HG03280 (cell line): ENCODE results near the gene PPP1R16B.

Experiments used
- ATAC-seq: cut with Tn5 transposase; IDR thresholded peaks from one replicate; pipeline ENCODE4 v1.9.1; 2021; ENCODE audit warnings: mild to moderate bottlenecking, moderate library complexity; ENCODE audit not compliant: unreplicated experiment

PPP1R16B gene

GRCh38 chr20:38825901-38826625 lies 20.6 kb downstream of the PPP1R16B start:
- ATAC-seq: no peak

DNA sequence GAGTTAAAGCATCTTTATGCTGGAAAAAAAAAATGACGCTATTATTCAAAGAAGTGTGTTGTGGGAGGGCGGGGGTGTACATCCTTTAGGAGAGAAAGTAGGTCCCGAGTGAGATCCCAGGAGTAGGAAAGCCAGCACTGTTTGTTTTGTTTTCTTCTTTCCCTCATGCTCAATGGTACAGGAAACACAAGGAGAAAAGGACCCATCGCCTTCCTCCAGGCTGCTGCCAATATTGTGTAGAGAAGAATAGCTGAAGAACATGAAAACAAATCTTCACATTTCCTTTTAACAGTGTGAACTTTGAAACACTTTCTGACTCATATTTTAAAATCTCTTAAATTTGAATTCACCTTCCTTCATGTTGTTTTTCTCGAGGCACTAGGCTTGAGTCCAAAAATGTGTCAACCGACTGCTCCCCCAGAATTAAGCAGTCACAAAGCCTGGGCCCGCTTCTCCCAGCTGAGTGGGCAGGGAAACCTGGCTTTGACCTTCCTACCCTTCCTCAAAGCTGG lies 22.3 kb downstream of the PPP1R16B start:
- no peak for ATAC-seq

DNA sequence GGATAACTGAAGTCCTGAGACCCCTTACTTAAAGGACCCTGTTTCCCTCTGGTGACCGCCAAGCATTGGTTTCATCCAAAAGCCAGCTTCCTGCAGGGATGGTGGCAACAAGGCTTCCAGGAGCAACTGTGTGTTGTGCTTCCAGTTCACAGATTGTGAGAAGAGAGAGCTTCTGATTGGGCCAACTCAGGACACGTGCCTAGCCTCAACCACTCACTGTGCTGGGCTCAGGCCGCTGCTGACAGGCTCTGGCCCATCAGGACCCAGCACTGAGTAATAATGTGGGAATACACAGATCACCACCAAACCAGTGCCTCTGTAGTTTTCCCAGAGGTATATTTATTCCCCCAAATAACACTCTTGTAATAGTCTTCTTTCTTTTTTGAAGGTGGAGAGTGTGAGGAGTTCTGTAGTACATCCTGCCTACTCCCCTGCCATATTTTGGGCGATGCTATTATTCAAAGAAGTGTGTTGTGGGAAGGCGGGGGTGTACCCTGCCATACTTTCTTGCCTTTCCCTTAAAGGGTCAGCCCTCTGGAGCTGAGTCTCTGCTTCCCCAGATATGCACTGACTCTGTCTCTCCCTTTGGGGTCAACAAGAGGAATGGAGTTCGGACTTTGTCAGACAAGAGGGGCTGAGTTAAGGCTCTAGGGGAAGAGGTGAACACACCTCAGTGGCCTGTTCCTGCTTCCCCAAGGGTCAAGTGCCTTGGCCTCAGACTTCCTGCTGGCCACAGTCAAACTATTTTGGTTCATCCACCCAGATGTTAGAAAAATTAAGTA lies 23.2 kb downstream of the PPP1R16B start:
- ATAC-seq: no peak

- ATAC-seq: no peak
Observed at GRCh38 chr20:38829296-38829875, 23.9 kb downstream of the PPP1R16B start.

DNA sequence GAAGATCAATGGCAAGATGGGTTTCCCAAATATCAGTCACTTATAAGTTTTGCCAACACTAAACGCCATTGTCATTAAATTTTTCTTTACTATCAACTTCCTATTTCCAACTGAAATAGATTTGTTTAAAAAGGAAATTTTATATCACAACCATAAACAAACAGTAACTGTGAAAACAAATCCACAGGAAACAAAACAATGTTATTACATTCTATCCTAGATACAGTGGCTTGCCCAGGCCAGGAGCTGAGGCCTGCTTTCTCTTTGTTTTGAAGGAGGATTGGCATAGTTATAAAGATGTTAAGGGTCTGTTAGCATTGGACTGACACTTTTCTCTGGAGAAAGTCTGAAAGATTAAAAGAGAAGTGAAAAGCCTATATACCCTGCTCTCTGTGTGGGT lies 24.9 kb downstream of the PPP1R16B start:
- ATAC-seq: no peak

DNA sequence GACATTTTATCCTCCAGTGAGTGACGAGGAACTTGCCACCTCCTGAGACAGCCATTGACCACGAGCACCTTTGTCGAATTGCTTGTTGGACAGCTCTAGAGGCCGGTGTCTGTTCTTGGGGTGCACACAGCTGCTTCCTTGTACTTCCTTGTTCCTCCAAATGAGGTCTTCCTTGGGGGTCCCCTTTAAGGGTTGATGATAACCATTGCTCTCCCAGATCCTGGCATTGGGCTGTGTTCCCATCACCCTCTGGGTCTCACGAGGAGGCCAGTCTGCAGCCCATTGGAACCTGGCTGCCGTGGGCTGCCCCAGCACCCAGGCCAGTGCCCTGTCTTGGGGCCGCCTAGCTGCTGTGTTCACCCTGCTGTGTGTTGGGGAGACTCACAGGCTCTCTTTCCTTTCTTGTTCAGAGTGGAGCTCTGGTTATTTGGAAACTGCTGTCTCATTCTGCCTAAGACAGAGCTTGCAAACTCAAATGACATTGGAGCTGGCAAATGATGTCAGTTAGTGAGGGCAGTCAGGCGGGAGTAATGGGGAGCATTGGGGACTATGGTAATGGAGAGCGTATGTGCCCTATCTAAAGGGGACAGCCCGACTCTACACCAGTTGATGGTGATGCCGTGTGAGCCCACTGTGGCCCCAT lies 25.7 kb downstream of the PPP1R16B start:
- ATAC-seq: no peak

- ATAC-seq: no peak
Observed at GRCh38 chr20:38831995-38832620, 26.6 kb downstream of the PPP1R16B start.

DNA sequence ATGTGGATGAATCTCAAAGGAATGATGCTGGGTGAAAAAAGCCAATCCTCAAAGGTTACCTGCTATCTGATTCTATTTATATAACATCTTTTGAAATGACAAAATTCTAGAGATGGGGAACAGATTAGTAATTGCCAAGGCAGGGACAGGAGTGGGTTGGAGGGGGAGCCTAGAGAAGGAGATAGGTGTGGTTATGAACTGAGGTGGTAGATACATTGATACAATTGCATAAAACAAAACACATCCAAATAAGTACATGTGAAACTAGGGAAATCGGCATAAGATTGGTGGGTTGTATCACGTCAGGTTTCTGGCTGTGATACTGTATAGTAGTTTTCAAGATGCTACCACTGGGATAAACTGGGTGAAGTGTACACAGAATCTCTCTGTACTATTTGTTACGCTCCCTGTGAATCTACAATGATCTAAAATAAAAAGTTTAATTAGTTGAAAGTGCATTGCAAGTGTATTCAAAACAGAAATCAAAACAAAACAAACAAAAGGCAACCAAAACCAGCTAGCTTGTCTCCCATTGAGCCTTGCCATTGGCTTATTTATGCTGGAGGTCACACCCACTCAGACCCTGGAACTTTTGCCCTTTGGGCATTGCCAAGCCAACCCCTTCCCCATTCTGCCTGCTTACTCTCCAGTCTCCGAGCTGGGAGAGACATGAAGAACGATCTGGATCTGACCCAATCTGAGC lies 27.8 kb downstream of the PPP1R16B start:
- no peak for ATAC-seq

DNA sequence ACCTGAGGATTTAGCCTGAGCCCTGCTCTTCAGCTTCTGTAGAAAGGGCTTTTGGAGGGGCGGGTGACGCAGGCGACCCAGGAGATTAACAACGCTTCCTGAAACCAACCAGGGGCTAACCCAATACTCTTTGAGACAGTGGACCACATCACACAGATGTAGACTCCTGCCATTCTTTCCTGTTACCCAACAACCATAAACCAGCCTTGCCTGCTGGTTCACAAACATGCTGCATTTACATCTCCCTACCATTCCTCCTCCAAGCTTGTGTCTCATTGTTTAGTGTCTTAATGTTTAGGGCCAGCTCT lies 28.3 kb downstream of the PPP1R16B start:
- ATAC-seq: no peak

DNA sequence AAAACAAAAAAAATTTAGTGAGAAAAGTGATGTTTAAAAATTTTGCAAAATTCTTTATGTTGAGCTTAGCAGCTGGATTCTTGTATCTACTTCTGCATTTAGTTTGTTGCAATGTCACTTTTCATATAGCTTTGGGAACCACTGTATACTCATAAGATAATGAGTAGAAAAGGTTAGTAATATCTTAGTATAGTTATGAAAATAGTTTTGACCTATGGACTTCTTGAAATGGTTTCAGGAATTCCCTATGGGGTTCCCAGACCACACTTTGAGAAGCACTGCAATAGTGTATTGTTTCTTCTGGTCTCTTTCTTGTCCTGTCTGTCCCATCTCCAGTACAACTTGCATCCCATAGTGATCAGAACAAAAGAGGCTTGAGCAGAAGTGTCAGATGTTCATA lies 29.4 kb downstream of the PPP1R16B start:
- no peak for ATAC-seq

GRCh38 chr20:38835792-38836191 lies 30.3 kb downstream of the PPP1R16B start:
- ATAC-seq: no peak

- ATAC-seq: no peak
Observed at GRCh38 chr20:38836991-38837390, 31.5 kb downstream of the PPP1R16B start.

- ATAC-seq: no peak
Observed at GRCh38 chr20:38838326-38838725, 32.8 kb downstream of the PPP1R16B start.

DNA sequence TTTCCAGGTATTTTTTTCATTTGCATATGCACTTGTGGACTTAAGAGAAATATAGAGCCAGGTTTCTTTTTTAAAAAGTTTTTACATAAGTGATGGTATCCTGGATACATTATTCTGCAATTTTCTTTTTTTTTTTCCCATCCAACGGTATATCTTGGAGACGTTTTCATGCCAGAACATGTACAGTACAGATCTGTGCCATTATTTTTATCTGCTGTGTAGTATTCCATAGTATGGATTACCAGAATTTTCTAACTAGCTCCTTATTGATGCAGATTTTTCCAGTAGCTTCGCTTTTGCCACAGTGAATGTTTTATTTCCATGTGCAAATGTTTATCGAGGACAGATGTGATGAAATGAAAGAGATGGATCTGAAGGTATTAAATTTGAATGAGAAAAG lies 34.1 kb downstream of the PPP1R16B start:
- ATAC-seq: no peak

DNA sequence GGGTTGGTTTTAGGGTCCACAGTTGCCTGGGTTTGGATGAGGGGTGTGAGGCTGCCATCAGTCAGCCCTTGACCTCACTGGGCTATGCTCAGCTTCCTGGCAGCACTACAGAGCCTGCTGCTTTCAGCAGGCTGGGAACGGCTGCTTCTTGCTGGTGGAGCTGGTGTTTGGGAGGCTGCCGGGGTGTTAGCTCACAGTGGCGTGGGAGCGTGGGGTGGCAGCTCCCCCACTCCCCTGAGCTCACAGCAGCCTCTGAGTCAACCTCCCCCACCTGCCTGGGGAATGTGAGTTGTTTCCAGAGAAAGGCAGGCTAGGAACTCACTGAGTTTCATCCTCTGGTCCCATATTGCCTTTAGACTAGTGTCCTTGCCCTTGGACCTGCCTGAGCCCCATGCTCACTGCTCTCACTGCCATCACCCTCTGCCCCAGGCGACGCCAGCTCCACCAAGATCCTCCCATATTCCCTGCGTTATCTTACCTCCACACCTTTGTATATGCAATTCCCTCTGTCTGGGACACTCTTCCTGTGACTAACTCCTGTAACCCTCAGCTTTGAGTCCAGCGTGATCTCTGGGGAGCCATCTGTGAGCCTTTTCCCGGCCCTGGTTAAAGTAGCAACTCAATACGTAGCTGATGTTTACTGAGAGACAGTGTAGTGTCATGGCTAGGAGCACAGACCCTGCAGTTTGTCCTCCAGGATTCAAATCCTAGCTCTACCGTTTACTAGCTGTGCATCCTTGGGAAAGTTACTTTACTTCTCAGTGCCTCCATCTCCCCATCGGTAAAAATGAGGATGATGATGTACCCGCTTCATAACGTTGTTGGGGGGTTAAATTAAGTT lies 34.8 kb downstream of the PPP1R16B start:
- no peak for ATAC-seq

DNA sequence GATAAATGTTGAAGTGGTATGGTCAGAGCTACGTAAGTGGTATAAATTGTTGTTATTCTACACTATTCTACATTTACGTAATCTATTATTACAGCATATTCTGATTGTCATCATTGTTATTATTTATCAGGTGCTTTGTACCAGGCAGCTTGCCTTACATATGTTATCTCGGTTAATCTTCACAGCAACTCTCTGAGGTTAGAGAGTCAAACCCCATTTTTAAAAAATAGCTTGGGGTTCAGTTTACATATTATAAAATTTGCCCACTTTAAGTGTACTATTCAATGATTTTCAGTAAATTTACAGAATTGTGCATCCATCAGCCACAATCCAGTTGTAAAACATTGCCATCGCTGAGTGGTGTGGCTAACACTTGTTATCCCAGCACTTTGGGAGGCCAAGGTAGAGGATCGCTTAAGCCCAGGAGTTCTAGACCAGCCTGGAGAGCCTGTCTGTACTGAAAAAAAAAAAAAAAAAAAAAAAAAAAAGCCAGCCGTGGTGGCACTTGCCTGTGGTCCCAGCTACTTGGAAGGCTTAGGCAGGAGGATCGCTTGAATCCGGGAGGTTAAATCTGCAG lies 35.5 kb downstream of the PPP1R16B start:
- ATAC-seq: no peak

DNA sequence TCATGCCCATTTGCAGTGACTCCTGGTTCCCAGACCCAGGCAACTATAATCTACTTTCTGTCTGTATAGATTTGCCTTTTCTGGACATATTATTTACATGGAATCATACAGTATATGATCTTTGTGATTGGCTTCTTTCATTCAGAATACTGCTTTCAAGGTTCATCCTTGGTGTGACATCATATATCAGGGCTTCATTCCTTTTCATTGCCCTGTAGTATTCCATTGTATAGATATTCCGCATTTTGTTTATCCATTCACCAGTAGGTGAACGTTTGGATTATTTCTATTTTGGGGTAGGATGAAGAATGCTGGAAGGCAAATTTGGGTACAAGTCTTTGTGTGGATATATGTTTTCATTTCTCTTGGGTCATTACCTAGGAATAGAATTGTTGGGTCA lies 36.1 kb downstream of the PPP1R16B start:
- ATAC-seq: no peak

DNA sequence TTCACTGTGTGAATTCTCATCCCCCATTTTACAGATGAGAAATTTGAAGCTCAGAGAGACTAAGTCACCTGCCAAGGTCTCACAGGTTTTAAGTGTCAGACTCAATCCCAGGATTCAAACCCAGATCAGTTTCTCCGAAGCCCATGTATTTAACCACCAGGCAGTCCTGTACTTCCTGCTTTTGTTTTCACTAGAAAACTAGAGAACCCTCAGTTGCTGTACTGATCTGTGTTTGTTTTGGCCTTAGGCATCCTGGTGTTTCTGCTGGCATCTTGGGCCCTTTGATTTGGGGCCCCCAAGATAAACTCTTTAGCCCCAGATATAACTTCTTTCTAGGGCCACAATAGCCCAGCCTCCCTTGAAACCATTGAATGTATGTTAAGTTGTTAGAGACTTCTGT lies 36.5 kb downstream of the PPP1R16B start:
- ATAC-seq: peak; percentile 41

DNA sequence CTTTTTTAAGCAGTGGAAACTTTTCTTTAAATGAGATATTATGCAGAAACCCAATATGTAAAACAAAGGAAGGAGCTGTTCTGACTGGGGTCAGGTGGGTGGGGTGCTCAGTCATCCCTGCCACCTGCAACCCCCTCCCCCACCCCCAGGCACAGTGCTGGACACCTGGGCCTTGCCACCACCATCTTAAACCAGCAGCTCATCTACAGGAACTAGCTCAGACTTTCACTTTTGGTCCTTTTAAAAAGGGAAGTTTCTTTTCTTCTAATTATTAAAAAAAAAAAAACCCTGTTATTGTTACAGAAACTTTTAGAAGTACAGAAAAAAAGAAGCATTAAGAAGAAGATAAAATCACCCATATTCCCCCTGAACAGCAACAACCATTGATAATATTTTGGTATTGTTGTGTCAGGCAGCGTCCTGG lies 37.1 kb downstream of the PPP1R16B start:
- ATAC-seq: peak; percentile 88
